Upper lobe of left lung (tissue), 4 donors: ENCODE measurements around the gene NINJ2.

Experiments used
- CTCF ChIP-seq, 6 experiments: fragments of 450-650 bp in 4 of 6; fragments of 200-600 bp in 2 of 6; sonication (generic) in 2 of 6; IDR thresholded peaks; one replicate each; pipeline ENCODE4 v1.5.1; 2016 to 2019; ENCODE audit warnings: antibody characterized with exemption in 6 of 6
- EP300 ChIP-seq, 4 donors: sonication (generic); formaldehyde crosslinking; IDR thresholded peaks; one replicate each; pipeline ENCODE4 v1.5.1; 2017; ENCODE audit warnings: antibody characterized with exemption in 4 of 4, control low read depth in 2 of 4
- POLR2A ChIP-seq, 4 donors: fragments of 450-650 bp; IDR thresholded peaks; one replicate each; pipeline ENCODE4 v1.5.1; 2016 to 2017; ENCODE audit warnings: antibody characterized with exemption in 4 of 4, mild to moderate bottlenecking in 2 of 4
- POLR2AphosphoS5 ChIP-seq, 2 donors: sonication (generic); formaldehyde crosslinking; IDR thresholded peaks; one replicate each; pipeline ENCODE4 v1.5.1; 2017; ENCODE audit warnings: antibody characterized with exemption in 2 of 2

DNA sequence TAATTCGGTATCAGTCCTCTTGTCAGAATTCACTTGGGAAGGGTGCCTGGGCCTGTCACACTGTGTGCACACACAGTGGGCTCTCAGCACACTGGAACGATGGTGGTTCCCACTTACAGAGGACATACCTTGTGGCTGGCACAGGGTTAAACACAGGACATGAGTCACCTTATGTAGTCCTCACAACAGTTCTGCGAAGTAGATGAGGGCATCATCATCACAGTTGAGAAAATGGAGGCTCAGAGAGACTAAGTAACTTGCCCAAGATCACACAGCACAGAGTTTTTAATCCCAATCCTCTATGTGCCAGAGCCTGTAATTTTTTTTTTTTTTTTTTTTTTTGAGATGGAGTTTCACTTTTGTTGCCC lies 90.7 kb downstream of the NINJ2 start:
- no peak for TF ChIP-seq POLR2A (IDR thresholded peaks at IDR 0.05)
- TF ChIP-seq CTCF (IDR thresholded peaks at IDR 0.05), result no peak
- no peak for TF ChIP-seq POLR2AphosphoS5 (IDR thresholded peaks at IDR 0.05)
- no peak for TF ChIP-seq EP300 (IDR thresholded peaks at IDR 0.05)
